ENCODE measurements around the gene MXRA5.

MXRA5 gene

GRCh38 chrX:3346501-3347259 lies at the start of gene MXRA5:
Gene MXRA5 (minus strand): TSS chrX:3346652. CDS start chrX:3343833, 2,819 bp downstream.
- no peak for DNase-seq (ENCODE audit: low spot score)
- in situ Hi-C loops (cut with MboI; ENCODE audit: low sequenced_read_pairs, unreplicated experiment): no loop called here
- no peak for TF ChIP-seq CTCF (IDR thresholded peaks at IDR 0.05; ENCODE audit: borderline replicate concordance, control extremely low read depth, extremely low read depth, insufficient read depth, missing control alignments)

- no peak for DNase-seq (ENCODE audit: low spot score)
- in situ Hi-C loops (cut with MboI; ENCODE audit: low sequenced_read_pairs, unreplicated experiment): no loop called here
- TF ChIP-seq CTCF (IDR thresholded peaks at IDR 0.05; ENCODE audit: borderline replicate concordance, control extremely low read depth, extremely low read depth, insufficient read depth, missing control alignments): no peak
These were observed 47.2 kb upstream of the MXRA5 start for GRCh38 chrX:3393581-3394111.

GRCh38 chrX:3393178-3393577 lies 46.7 kb upstream of the MXRA5 start:
- DNase-seq (ENCODE audit: low spot score): no peak
- in situ Hi-C loops (cut with MboI; ENCODE audit: low sequenced_read_pairs, unreplicated experiment): no loop called here
- TF ChIP-seq CTCF (IDR thresholded peaks at IDR 0.05; ENCODE audit: borderline replicate concordance, control extremely low read depth, extremely low read depth, insufficient read depth, missing control alignments): no peak

- TF ChIP-seq CTCF (IDR thresholded peaks at IDR 0.05; ENCODE audit: borderline replicate concordance, control extremely low read depth, extremely low read depth, insufficient read depth, missing control alignments): no peak
- no peak for DNase-seq (ENCODE audit: low spot score)
- in situ Hi-C loops (cut with MboI; ENCODE audit: low sequenced_read_pairs, unreplicated experiment): no loop called here
These were observed 42.0 kb upstream of the MXRA5 start for GRCh38 chrX:3388457-3388856.

GRCh38 chrX:3384327-3384726 lies 37.9 kb upstream of the MXRA5 start:
- in situ Hi-C loops (cut with MboI; ENCODE audit: low sequenced_read_pairs, unreplicated experiment): no loop called here
- DNase-seq (ENCODE audit: low spot score): no peak
- TF ChIP-seq CTCF (IDR thresholded peaks at IDR 0.05; ENCODE audit: borderline replicate concordance, control extremely low read depth, extremely low read depth, insufficient read depth, missing control alignments): no peak

- in situ Hi-C loops (cut with MboI; ENCODE audit: low sequenced_read_pairs, unreplicated experiment): no loop called here
- no peak for TF ChIP-seq CTCF (IDR thresholded peaks at IDR 0.05; ENCODE audit: borderline replicate concordance, control extremely low read depth, extremely low read depth, insufficient read depth, missing control alignments)
- no peak for DNase-seq (ENCODE audit: low spot score)
These were observed 34.2 kb upstream of the MXRA5 start for GRCh38 chrX:3380603-3381002.

Data from GM13976 (cell line).